ENCODE measurements around the gene GPR148. TPM values are rescaled to one million over a fixed set of nuclear protein-coding genes. Genes with fewer than 3 reads are reported as not detected.

Gene GPR148
- total RNA-seq, 2 donors from 2014 or later: not detected

DNA sequence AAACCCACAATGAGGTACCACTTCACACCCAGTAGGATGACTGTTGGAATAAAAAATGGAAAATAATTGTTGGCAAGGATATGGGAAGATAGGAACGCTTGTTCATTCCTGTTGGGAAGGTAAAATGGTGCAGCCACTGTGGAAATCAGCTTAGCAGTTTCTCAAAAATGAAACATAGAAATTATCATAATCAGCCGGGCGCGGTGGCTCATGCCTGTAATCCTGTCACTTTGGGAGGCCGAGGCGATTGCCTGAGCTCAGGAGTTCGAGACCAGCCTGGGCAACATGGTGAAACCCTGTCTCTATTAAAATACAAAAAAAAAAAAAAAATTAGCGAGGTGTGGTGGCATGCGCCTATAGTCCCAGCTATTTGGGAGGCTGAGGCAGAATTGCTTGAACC lies 49.9 kb downstream of the GPR148 start:
- TF ChIP-seq, protein P1, sequence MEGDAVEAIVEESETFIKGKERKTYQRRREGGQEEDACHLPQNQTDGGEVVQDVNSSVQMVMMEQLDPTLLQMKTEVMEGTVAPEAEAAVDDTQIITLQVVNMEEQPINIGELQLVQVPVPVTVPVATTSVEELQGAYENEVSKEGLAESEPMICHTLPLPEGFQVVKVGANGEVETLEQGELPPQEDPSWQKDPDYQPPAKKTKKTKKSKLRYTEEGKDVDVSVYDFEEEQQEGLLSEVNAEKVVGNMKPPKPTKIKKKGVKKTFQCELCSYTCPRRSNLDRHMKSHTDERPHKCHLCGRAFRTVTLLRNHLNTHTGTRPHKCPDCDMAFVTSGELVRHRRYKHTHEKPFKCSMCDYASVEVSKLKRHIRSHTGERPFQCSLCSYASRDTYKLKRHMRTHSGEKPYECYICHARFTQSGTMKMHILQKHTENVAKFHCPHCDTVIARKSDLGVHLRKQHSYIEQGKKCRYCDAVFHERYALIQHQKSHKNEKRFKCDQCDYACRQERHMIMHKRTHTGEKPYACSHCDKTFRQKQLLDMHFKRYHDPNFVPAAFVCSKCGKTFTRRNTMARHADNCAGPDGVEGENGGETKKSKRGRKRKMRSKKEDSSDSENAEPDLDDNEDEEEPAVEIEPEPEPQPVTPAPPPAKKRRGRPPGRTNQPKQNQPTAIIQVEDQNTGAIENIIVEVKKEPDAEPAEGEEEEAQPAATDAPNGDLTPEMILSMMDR (IDR thresholded peaks at IDR 0.05): no peak
- DNase-seq (ENCODE audit: low spot score): peak; percentile 9

More for the DNA sequence above, 49.9 kb downstream of the GPR148 start:
- no peaks in the 10 kb centered on the region for H3K9me3 ChIP-seq
- no peak overlapping the region for H3K27ac ChIP-seq
- no peaks in the 10 kb centered on the region for H3K4me1 ChIP-seq
- H3K4me3 ChIP-seq: no peak overlapping the region
- H3K36me3 ChIP-seq: no peaks in the 10 kb centered on the region
- H3K27me3 ChIP-seq: no peaks in the 10 kb centered on the region

Other genes starting within 250 kb of the GPR148 start
- gene POTEI, start 219.7 kb upstream of the GPR148 start, total RNA-seq: 1 to 10 TPM in 1 of 2 donors, not detected in 1; 3.2 TPM
- gene CFC1B, start 207.8 kb upstream of the GPR148 start, total RNA-seq: not detected
- gene CFC1, start 129.5 kb upstream of the GPR148 start, total RNA-seq: 10 to 100 TPM in 1 of 2 donors, not detected in 1; 13.4 TPM
- gene POTEJ, start 117.6 kb upstream of the GPR148 start, total RNA-seq: 1 to 10 TPM in 1 of 2 donors, not detected in 1; 2.6 TPM
- not detected for gene AMER3, start 26.5 kb downstream of the GPR148 start, total RNA-seq
- 1 to 10 TPM; 3.5 to 8.1 TPM for gene ARHGEF4, start 107.8 kb downstream of the GPR148 start, total RNA-seq

All from right atrium auricular region (tissue), 2 donors.